GM12873 (cell line): ENCODE data around the gene ROCK1.

Experiments
- TF ChIP-seq, protein P1 (sequence below): IDR thresholded peaks from 2 replicates; pipeline ENCODE4 v1.5.1; 2012; ENCODE audit warnings: low read depth, mild to moderate bottlenecking, moderate library complexity, low read length, control low read depth; ENCODE audit not compliant: insufficient read depth; ENCODE audit errors: missing control alignments

The ROCK1 gene

DNA sequence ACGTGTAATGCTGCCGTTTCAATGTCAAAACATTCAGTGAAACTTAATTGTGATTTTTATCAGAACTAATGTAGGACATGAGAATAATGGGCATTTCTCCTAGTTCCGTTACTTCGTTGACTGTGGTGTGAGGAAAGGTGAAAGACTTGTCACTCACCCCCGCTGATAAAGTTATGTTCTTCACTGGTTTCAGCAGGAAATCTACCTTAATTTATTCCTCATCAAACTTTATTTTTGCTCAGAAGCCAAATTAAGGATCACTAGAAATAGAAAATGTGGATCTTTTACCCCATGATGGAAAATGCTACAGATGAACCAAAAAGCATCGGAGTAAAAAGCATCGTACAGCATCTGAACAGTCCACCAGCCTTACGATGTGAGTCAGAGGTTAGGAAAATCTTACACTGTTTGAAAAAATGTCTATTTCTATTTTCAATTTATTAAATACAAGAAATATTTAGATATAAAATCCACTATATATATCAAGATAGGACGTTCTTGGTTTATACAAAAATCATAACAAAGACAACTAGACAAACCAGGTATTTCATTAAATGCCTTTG is 1.0 kb upstream of the ROCK1 start:
- TF ChIP-seq, protein P1, sequence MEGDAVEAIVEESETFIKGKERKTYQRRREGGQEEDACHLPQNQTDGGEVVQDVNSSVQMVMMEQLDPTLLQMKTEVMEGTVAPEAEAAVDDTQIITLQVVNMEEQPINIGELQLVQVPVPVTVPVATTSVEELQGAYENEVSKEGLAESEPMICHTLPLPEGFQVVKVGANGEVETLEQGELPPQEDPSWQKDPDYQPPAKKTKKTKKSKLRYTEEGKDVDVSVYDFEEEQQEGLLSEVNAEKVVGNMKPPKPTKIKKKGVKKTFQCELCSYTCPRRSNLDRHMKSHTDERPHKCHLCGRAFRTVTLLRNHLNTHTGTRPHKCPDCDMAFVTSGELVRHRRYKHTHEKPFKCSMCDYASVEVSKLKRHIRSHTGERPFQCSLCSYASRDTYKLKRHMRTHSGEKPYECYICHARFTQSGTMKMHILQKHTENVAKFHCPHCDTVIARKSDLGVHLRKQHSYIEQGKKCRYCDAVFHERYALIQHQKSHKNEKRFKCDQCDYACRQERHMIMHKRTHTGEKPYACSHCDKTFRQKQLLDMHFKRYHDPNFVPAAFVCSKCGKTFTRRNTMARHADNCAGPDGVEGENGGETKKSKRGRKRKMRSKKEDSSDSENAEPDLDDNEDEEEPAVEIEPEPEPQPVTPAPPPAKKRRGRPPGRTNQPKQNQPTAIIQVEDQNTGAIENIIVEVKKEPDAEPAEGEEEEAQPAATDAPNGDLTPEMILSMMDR = no peak

DNA sequence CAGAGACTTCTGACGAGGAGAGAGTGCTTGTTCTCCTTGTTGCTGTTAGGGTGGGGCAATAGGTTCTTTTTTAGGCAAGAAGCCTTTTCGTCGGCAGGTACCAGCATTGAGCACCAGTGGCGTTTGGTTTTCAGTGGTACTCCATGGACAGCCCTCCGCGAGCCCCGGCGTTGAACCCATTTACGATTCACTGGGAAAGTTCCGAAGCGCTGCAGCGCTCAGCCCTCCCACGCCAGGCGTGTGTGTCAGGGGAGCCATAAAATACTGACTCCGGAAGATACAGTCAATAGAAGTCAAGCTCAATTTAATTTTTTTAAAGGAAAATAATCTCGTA is 494 bp upstream of the ROCK1 start:
- TF ChIP-seq, protein P1 = no peak

DNA sequence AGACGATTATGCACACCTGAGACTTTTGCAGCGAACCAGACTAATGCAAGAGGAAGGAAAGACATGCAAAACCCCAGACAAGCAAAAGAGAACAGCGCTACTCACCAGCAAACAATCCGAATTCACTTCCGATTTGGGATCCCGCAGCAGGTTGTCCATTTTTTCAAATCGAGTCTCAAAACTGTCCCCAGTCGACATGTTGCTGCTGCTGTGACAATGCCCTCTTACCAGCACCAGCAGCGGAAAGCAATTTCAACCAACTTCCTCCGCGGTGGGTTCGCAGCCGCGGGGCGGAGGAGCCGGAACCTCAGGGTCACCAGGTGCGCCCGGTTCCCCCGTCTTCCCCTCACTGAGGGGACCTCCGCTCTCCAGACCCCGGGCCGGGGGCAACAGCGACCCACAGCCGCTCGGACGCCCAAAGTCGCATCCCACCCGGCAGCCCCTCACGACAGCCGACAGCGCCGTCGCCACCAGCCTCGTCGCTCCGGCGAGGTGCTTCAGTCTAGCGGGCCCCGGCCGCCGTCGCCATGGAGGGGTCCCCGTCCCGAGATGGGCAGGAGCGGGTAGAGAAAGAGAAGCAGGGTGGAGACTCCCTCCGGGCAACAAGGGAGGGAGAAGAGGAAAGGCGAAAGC is 784 bp downstream of the ROCK1 start:
- TF ChIP-seq, protein P1 = no peak

DNA sequence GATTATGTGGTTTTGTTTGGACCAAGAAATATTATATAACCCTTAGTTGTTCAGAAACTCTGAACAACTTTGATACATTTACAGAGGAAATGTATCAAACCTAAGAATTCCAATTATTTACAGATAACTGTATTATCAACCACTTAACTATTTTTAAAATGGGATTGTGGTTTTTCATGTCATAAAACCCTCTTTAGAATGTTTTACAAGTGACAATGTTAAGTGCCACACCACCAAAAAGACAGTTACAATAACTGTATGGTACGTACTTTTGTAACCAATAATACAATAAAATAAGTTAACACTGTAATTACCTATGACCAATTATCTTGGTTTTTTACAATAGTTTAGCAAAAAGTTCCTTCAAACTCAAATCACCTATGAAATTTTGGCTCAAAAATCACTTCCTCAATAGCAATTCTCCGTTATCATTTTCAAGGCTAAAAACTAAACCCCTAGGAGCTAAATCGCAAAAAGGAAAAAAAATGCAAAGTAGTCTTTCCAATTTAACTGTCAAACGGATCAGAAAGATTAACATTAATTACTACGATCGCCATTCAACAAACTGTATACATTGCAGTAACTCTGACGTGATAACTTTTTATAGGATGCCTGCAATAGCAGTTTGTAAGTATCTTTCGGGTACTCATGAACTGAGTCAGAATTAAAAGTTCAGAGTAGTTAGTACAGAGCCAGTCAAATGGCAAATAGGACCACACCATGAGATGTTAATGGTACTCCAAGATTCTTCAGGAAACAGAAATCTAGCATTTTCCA is 1.5 kb downstream of the ROCK1 start:
- TF ChIP-seq, protein P1 = no peak

DNA sequence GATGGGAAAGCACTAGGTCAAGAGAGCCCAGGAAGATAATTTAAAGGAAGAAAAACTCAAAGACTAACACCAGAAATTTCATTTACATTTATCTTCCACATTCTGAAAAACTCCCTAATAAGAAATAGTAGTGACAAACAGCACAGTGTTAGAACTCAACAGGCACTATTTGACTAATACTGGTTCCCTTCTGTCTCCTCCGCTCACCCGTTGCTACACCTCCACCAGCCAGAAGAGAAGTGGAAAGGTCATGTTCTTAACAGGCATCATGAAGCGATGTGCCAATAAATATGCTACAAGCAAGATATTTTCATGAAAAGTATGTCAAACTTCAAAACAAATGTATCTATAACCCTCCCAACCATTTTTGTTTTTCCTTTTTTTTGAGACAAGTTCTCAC is 5.7 kb downstream of the ROCK1 start:
- TF ChIP-seq, protein P1 = no peak

DNA sequence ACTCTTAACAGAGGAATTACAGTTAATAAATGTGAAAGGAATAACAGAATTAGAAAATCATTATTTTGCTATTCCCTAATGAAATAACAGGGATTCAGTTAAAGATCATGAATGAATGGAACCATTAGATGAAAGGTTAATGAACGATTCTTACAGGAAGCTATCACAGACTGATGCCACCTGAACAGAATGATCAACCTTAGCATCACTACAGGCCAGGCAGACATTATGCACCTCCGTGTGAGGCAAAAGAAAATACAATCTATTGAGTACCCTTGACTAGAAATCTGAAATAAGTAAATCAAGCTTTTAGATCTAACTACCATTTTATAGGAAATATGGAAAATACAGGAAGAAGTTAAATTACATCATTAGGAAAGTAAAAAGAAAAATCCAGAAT is 10.4 kb downstream of the ROCK1 start:
- TF ChIP-seq, protein P1 = no peak

DNA sequence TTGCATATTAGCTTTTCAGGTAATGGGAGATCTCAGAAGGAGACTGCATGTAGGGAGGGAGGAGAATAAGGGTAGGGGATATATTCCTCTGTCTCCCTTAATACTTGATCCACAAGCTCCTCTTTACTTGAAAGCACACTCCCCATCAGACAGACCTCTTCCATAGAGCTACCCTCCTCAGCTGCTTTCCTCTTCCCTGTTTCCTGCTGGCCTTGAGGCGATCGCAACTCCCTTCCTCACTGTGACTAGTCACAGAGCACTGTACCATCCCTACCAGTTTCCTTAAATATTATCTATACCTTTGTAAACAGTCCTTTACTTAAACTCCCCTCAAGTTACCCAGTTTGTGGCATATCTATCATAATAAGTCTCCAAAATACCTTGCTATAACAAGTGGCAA is 10.9 kb downstream of the ROCK1 start:
- TF ChIP-seq, protein P1 = no peak
